Mesothelial cell of epicardium (in vitro differentiated cells): Measurements from ENCODE around the gene ADAT3. TPM values are rescaled to one million over a fixed set of nuclear protein-coding genes. Genes with fewer than 3 reads are reported as not detected.

Experiments
- DNase-seq, 2 experiments: peaks; one replicate each; pipeline ENCODE4 v3.0.0; 2021; ENCODE audit warnings: low spot score in 2 of 2; ENCODE audit not compliant: unreplicated experiment in 2 of 2
- H3K27ac Mint-ChIP-seq: 2 replicates; pipeline ENCODE4 v1.8.0; 2021; ENCODE audit warnings: mixed read lengths
- H3K27me3 Mint-ChIP-seq: 2 replicates; pipeline ENCODE4 v1.8.0; 2021; ENCODE audit warnings: low read depth, mixed read lengths
- H3K36me3 Mint-ChIP-seq: 2 replicates; pipeline ENCODE4 v1.8.0; 2021; ENCODE audit warnings: mixed read lengths
- H3K4me1 Mint-ChIP-seq: 2 replicates; pipeline ENCODE4 v1.8.0; 2021; ENCODE audit warnings: mixed read lengths
- H3K4me3 Mint-ChIP-seq: 2 replicates; pipeline ENCODE4 v1.8.0; 2021; ENCODE audit warnings: mild to moderate bottlenecking, moderate library complexity, mixed read lengths
- H3K9me3 Mint-ChIP-seq: 2 replicates; pipeline ENCODE4 v1.8.0; 2021; ENCODE audit warnings: mixed read lengths
- total RNA-seq: library from RNA; stranded (reverse); gene quantifications from 3 replicates; pipeline ENCODE4 v1.2.1, GENCODE V29; 2021
- TF ChIP-seq, protein P1 (sequence below): fragments of 200-600 bp; sonication (generic); IDR thresholded peaks from one replicate; pipeline ENCODE4 v1.5.0; 2021; ENCODE audit warnings: antibody characterized with exemption; ENCODE audit not compliant: unreplicated experiment

ADAT3 gene
- total RNA-seq, 1 donor from 2014 or later = 15.5 TPM

DNA sequence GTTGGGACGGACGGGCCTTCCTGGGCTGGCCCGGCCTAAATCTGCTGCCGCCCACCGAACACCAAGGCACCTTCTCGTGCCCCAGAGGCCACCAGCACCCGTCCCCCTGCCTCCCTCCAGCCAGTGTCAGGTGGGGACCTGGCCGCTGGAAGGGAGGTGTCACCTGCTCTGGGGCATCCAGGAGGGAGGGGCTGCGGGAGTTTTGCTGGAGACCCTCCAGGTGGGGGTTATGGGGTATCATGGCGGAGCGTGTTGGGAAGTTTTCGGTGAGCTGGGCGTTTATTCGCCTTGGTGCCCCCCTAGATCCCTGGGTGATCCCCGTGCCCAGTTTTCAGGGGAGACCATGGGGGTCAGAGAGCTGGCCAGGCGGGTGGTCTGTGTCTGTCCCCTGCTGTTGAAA is 45.4 kb downstream of the ADAT3 start:
- TF ChIP-seq, protein P1, sequence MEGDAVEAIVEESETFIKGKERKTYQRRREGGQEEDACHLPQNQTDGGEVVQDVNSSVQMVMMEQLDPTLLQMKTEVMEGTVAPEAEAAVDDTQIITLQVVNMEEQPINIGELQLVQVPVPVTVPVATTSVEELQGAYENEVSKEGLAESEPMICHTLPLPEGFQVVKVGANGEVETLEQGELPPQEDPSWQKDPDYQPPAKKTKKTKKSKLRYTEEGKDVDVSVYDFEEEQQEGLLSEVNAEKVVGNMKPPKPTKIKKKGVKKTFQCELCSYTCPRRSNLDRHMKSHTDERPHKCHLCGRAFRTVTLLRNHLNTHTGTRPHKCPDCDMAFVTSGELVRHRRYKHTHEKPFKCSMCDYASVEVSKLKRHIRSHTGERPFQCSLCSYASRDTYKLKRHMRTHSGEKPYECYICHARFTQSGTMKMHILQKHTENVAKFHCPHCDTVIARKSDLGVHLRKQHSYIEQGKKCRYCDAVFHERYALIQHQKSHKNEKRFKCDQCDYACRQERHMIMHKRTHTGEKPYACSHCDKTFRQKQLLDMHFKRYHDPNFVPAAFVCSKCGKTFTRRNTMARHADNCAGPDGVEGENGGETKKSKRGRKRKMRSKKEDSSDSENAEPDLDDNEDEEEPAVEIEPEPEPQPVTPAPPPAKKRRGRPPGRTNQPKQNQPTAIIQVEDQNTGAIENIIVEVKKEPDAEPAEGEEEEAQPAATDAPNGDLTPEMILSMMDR = no peak
- H3K9me3 Mint-ChIP-seq = no peaks in the 10 kb centered on the region
- H3K4me1 Mint-ChIP-seq = peaks cover 3% of the 10 kb centered on the region
- no peak overlapping the region for H3K4me3 Mint-ChIP-seq
- no peak overlapping the region for H3K27ac Mint-ChIP-seq
- no peaks in the 10 kb centered on the region for H3K27me3 Mint-ChIP-seq
- H3K36me3 Mint-ChIP-seq = peaks cover 14% of the 10 kb centered on the region
- no peak for DNase-seq

DNA sequence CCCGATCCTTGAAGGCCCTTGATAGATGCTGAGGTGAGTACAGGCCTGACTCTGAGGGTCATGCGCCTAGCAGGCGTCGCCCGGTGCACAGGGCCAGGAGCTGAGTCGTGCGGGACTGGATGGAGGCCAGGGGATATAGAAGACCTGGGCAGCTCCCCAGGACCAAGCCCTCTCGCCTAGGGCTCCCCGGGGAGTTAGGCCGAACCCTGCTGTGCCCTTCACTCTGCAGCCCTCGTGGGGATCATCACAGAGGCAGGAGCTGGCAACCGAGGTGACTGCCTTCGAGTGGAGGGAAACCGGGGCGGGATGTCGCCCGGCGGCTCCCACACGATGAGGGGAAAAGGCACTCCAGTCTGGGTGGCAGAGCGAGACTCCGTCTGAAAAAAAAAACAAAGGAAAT is 47.4 kb downstream of the ADAT3 start:
- Mint-ChIP-seq H3K36me3 (peaks cover 14% of the 10 kb centered on the region), H3K27me3 (no peaks in the 10 kb centered on the region), H3K4me3 (no peak overlapping the region), H3K27ac (no peak overlapping the region), H3K4me1 (no peaks in the 10 kb centered on the region), H3K9me3 (no peaks in the 10 kb centered on the region)
- TF ChIP-seq, protein P1 = no peak
- DNase-seq = no peak

GRCh38 chr19:1953037-1953436 is 47.8 kb downstream of the ADAT3 start:
- Mint-ChIP-seq H3K27ac (no peak overlapping the region), H3K36me3 (peaks cover 14% of the 10 kb centered on the region), H3K27me3 (no peaks in the 10 kb centered on the region), H3K4me1 (no peaks in the 10 kb centered on the region), H3K9me3 (no peaks in the 10 kb centered on the region), H3K4me3 (no peak overlapping the region)
- TF ChIP-seq, protein P1 = no peak
- DNase-seq = no peak

DNA sequence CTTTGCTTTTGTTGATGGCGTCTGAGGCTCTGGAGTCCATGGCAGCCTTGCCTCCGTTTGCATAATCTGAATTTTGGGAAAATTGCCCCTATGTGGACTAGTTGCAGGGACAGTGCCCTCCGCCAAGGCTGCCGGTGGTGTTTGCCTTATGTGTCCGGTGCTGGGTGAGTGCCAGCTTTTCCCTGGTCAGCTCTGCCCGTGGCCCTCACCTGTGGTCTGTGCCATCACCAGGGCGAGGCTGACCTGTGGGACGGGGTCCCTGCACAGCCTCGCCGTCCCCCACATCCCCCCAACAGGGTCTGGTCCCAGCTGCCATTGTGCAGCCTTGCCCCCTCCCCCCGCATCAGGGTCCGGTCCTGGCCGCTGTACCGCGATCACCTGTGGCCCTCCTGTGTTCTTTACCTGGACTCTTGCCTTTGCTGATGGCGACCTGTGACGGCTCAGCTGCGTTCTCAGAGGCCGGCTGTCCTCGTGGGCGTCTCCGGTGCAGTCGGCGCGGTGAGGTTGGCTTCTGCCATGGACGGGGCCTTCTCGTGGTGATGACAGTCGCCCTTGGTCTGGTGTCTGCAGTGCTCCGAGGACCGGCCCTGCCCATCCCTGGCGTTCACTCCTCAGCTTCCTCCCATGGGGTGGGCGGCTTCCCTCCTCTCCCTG is 48.4 kb downstream of the ADAT3 start:
- DNase-seq = no peak
- Mint-ChIP-seq H3K36me3 (peaks cover 14% of the 10 kb centered on the region), H3K9me3 (no peaks in the 10 kb centered on the region), H3K27me3 (no peaks in the 10 kb centered on the region), H3K4me1 (no peaks in the 10 kb centered on the region), H3K27ac (no peak overlapping the region), H3K4me3 (no peak overlapping the region)
- TF ChIP-seq, protein P1 = no peak

- peak in 1 of 2 experiments; percentile 20 for DNase-seq
- Mint-ChIP-seq H3K9me3 (no peaks in the 10 kb centered on the region), H3K4me3 (no peak overlapping the region), H3K4me1 (no peaks in the 10 kb centered on the region), H3K27ac (no peak overlapping the region), H3K36me3 (peaks cover 10% of the 10 kb centered on the region), H3K27me3 (no peaks in the 10 kb centered on the region)
- TF ChIP-seq, protein P1 = no peak
Observed at GRCh38 chr19:1954532-1954933, 49.3 kb downstream of the ADAT3 start.
